Measurements from ENCODE around the gene GNGT1.
A peak's percentile ranks its signal among the peaks of the same experiment; 100 is the strongest.

GNGT1 gene

DNA sequence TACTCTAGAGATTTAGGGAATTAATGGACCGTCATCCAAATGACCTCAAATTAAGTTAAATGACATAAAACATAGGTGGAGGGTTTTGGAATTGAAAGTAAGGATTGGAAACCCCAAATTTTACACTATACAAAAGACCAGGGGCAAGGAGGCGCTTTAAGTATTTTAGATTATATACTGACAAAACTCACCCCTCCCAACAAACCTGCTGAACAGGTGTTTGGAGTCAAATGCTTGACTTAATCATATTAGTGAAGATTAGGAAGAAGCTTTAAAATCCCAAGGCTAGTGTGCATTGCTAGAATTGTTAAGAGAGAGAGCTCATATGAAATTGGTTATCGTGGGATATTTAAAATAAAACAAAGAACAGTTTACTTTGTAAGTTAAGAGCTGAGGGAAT is at the start of gene GNGT1:
GNGT1 (plus strand) TSS at position 301 of the 400 bp plus-strand sequence. CDS start 180 bp downstream, outside the sequence.
- DNase-seq = no peak

DNA sequence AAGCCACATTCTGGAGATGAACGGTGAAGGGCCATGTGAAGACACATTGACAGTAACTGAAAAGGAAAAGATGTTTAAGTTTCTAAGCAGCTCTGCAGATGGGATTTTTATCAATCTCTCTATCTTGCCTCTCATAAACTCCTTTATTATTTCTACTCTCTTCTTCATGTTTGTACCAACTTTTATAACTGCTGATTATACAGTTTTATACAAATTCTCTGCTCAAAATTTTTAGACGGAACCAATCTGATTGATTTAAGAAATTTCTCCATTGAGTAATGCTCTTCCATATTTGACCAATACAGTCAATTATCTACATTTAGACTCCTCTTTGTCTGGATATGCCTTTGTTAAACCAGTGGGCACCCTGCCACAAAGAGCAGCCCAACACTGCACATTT is 47.5 kb upstream of the GNGT1 start:
- no peak for DNase-seq

DNA sequence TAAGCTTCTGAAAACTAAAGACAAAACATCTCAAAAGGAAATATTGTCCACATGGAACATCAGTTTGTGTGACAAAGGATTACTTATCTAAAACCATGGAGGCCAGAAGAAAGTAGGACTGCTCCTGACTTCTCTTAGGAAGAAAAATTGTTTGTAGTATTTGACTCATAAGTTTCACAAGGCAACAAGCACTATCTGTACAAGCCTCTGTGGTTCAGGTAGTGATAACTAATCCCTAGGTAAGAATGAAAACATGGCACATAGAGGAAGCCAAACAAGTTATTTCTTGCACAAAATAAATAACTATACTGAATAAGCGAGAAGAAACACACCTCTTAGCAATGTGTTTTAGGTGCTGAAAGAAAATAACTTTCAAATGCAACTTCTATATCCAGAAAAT is 46.1 kb upstream of the GNGT1 start:
- DNase-seq = no peak

DNA sequence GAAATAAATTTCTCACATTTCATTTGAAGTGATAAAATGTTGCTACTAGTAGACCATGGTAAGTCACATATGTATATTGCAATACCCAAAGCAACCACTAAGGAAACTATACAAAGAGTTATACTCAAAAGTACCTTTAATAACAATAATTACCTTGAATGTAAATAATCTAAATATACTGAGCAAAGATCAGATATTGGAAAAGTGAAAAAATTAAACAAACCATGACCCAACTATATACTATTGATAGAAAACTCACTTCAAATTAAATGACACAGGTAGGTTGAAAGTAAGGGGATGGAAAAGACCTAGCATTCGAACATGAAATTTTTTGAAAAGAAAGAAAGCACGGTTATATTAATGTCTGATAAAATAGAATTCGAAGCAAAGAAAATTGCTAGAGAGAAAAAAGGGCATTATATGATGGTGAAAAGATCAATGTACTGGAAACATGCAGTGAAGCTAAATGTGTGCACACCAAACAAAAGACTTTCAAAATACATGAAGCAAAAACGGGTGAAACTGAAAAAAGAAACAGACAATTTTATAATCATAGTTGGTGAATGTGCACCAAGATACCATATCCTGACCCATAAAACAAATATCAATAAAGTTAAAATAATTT is 44.9 kb upstream of the GNGT1 start:
- no peak for DNase-seq

DNA sequence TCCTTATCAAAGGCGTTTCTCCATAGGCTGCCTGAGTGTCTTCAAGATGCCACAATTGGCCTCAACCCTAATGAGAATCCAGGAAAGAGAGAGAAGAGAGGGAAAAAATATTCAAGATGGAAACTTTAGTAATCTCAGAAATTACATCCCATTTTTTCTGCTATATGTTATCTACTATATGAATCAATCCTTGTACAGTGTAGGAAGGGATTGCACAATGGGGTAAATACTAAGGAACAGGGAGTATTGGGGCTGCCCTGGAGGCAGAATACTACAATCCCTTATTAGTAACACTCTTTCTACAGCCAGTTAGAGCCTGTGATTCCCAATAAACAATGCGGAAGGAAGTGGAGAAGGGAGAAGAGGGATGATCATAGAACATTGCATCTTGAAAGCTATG is 43.7 kb upstream of the GNGT1 start:
- no peak for DNase-seq

DNA sequence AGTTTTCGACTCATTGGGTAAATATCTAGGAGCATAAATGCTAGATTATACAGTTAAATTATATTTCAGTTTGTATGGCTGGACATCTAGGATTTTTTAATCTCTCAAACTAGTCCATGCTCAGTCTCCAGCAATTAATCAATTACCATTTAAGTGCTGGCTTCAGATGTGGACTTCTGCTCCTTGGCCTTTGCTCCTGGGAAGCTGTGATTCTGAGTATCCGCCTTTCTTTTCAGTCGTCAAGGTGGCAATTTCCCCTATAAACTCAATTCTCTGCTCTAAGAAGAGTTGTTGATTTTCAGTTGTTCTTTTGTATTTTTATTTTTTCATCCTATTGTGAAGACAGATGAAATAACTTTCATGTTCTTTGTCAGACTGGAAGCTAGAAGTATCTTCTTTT is 39.5 kb upstream of the GNGT1 start:
- DNase-seq = no peak

DNA sequence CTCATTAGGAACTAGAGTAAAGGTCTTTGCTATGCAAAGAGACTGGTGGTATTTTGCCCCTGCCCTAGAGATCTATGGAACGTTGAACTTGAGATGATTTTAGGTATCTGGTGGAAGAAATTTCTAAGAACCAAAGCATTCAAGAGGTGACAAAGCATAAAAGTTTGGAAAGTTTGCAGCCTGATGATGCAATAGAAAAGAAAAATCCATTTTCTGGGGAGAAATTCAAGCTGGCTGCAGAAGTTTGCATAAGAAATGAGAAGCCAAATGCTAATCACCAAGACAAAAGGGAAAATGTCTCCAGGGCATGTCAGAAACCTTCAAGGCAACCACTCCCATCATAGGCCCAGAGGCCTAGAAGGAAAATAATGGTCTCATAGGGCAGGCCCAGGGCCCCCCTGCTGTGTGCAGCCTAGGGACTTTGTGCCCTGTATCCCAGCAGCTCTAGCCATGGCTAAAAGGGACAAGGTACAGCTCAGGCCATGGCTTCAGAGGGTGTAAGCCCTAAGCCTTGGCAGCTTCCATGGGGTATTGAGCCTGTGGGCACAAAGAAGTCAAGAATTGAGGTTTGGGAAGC is 32.3 kb upstream of the GNGT1 start:
- DNase-seq = no peak

DNA sequence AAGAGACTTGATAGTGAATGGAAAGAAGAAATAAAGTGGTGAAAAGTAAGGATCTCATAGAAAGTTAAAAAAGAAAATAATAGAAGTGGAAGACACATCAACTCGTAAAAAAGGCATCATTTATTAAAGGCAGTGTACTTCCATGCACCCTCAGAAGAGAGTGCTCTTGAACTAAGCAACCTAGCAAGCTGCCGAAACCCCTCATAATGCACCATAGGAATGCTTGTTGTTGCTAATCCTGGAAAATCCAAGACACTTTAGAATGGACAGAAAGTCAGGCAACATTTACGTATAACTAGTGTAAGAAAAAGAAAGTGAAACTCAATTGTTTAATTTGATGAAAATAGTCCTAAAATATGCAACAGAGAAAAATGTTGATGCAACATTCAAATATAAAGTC is 28.6 kb upstream of the GNGT1 start:
- no peak for DNase-seq

DNA sequence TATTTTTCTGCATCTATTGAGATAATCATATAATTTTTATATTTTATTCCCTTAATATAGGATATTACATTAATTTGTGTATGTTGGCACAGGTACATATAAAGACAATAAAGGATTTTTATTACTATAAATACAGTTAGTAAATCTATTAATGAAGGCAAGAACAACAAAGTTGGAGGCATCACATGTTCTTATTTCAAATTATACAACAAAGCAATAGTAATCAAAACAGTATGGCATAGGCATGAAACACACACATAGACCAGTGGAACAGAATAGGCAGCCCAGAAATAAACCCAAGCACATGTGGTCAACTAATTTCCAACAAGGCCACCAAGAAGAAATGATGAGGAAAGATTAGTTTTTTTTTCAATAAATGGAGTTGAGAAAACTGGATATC is 27.0 kb upstream of the GNGT1 start:
- no peak for DNase-seq

DNA sequence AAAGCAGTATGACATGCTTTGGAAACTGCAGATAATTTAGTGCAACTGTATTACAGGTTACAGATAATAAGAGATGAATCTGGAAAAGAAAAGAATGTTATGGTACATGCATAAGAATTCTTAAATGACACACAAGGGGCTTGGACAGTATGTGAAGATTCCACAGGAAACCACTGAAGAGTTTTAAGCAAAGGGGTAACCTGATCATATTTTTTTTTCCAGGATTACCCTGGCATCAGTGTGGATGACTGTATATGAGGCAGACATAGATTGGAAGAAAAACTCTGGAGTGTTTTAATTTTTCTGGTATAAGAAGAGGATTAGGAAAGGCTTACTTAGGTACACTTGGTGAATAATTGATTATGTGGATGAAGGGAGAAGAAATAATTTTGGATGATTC is 23.9 kb upstream of the GNGT1 start:
- DNase-seq = no peak

DNA sequence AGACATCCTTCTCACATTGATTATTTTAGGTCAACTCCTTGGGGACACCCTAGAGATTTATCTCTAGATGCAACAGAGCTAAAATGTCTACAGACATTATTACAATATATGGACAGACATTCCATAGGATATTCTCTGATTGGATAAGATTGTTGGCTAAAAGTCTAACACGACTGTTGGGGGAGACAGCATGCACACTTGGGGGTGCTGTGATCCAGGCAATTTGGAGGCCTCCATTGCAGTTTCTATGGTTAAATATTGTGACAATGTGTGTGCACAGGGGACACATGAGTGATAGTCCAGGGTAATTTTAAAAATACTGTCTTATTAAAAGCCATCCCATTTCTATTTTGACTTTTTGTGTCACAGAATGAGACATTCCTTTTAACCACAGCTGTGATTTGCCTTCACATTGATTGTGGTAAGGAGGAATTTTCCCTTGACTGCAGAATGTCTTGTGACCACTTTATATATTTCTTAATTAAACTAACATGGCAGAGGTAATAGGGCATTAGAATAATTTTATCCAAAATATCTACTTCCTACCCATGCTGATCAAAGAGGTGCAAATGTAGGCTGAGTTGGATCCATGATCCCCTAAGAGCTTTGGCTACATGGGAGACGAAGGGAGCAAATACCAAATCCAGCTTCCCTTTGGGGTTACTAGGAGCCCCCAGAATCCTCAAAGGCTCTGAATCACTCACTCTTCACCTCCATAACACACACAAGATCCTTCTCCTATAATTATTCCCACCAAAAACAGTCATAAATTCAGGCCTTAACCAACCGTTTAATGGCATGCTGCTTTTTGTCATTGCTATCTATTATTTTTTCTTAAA is 23.1 kb upstream of the GNGT1 start:
- DNase-seq = no peak

DNA sequence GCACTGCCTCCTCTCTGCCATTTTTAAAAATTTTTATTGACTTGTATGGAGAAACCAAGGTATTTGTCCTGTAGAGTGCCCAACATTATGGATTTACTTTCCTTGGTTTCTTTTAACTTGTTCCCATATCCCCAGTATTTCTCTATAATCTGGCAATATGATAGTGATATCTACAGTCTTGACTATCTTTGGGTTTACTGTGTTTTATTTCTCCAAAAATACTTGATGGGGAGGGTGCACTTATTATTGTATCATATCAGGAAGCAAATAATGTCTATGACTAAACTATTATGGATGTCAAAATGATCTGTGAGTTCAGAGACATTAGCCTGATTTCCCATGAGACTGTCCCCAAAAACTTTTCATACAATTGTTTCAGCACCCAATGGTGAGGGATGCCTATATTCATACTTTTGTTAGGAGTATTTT is 22.4 kb upstream of the GNGT1 start:
- DNase-seq = no peak

DNA sequence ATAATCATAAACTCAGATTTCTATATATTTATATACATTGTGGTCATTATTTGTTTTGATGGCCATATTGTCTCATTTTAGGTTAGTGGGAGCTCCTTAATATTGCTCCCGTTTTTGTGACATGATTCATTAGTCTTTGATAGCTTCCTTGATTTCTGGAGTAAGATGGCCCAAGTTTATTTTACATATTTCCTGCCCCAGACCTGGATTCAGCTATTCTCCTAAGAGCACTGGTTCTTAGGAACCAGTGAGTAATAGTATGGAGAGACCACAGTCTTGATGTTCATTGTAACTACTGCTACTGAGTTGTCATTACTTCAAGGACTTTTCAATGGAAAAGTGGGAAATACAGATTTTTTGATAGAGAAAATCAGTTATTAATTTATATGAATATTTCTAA is 21.8 kb upstream of the GNGT1 start:
- DNase-seq = no peak

DNA sequence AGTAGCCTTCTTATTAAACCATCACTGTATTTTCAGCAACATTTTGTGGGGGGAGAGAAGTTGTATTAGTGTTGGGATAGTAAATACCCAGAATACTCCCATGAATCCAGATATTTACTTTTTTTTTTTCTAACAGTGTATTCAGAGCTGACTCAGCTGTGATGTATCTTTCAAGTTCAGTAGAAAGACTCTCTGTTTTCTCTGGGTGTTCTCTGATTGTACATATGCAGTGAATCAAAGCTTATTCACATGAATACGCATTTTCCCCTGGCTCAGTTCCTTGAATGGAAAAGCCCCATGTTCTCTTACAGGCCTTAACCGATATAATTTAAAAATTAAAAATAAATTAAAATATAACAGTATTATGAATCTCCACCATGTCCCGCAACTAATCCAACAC is 17.1 kb upstream of the GNGT1 start:
- DNase-seq = no peak

DNA sequence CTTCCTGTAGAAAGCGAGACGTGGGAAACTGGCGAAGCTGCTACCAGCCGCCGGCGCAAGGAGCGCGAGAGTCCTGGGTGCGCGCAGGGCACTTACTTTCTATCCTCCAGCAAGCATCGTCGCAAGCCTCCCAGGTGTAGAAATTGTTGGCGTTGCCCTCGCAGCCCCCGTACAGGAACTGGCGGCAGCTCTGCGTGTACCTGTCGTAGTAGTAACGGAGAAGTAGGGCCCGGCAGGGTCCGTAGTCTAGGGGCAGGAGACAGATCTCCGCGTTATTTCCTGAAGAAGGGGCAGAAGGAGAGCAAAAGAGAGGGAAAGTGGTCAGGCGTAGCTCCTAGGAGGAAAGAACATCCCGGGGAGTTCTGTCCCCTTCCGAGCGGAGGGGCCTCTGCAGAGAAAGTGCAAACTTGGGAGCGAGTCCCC is 16.3 kb upstream of the GNGT1 start:
- DNase-seq = peak; percentile 43

DNA sequence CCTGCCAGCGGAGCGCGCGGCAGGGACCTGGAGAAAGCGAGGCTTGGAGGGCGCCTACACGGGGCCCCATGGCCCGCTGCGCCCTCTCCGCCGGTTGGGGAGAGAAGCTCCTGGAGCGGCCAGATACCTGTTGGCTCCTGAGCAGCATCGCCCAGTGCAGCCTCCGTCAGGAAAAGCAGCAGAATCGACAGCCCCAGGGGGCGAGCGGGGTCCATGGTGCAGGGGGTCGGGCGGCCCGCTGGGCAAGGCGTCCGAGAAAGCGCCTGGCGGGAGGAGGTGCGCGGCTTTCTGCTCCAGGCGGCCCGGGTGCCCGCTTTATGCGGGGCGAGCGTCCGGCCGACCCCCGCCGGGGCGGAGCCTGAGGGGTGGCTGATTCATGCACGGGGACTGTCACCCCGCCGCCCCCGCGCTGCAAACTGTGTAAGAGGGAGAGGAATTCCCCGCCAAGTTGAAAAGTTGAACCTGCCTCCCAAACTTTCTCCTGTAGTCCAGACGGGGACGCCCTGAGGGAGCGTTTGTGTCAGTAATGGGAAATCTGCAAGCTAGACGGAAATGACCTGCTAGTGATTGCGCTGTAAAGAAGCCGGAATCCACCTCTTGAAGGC is 15.8 kb upstream of the GNGT1 start, which contains the start of gene TFPI2:
TFPI2 (minus strand) TSS at position 290 of the 605 bp plus-strand sequence; CDS start at position 215, 75 bp downstream.
- no peak for DNase-seq

DNA sequence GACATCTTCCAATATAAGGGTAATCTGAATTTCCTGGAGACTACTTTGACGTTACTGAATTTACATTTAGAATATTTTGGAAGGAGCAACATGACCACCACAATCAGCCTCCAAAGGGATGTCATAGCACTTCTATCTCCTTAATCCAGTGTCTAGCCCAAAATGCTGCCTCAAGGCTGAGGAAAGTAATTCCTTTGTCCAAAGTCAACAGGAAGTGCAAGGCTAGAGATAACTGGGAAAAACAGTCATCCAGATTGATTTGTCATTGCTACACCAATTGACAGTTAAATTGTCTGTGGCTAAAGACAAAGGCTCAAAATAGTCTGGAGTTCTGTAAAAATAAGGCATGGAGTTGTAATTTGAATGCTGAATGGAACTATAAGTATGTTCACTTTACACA is 11.9 kb upstream of the GNGT1 start:
- no peak for DNase-seq

DNA sequence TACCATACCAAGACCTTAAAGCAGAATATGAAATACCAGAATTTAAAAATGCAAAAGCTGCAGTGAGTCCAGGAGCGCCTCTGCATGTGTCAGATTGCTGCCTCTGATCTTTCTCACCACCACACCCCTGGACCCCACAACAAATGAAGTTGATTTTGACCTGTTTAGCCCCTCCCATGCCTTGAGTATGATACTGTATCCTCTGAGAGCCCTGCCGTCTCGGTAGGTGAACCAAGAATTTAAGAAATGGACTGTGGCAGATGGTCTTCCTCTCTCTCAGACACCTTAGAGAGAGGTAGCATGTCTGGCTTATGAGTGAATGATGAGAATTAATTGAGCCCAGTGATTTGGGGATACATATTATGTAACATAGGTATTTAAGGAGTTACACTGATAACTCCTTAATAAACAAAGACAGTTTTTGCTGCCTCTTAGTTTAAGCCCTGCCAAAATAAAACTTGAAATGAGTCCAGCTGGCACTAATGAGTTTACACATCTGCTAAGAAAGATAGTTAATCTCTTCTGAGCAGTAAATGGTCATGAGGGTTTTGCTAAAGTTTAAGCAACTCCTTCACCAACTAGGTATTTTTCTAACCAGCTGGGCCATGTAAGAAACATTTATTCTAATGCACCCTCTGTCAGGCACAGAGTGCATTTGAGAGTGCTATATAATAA is 11.3 kb upstream of the GNGT1 start:
- no peak for DNase-seq

DNA sequence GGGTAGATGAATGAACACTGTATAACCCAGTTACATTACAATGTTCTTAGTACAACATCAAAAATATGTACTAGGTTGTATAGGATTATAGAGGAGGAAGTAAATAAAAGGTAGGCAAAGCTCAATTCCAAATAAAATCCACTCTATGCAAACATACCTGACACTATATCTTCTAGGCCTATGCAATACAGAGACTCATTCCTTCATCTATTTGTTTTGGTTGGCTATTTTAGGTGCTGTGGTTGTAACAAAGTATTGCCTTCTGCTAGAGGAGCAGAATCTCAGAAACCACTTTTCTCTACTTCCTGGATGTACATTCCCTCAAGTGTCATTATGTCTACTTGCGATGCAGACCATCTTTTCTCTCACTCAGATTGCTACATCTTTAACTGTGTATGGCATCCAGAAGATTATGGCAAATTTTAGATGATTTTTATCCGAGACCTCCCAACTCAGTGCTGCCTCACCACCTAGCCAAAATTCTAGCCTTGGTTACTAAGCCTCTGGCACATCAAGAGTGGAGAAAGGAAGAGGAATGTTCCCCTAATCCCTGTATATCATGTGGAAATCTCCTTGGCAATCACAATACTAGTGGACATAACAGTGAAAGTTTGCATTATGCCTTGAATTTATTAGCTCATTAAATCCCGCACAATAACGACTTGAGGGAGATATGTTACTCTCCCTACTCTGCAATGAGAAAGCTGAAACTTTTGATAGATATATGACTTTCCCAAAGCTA is 10.3 kb upstream of the GNGT1 start:
- DNase-seq = no peak

DNA sequence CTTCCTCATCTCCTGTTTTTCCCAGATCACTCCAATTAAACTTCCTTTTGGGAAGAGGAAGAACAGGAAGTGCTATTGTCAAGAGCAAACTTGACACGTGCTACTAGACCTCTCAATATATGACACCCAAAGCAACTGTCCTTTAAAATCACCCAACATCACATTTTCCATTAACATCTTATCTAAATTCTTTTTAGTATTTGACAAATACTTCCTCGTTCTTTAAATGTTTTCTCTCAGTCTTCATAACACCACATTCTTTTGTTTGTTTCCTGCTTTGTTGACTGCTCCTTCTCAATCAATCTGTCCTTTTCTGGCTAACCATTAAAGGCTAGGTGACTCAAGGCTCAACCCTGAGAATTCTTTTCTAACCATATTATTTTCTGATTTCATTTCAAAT is 8.7 kb upstream of the GNGT1 start:
- no peak for DNase-seq

DNA sequence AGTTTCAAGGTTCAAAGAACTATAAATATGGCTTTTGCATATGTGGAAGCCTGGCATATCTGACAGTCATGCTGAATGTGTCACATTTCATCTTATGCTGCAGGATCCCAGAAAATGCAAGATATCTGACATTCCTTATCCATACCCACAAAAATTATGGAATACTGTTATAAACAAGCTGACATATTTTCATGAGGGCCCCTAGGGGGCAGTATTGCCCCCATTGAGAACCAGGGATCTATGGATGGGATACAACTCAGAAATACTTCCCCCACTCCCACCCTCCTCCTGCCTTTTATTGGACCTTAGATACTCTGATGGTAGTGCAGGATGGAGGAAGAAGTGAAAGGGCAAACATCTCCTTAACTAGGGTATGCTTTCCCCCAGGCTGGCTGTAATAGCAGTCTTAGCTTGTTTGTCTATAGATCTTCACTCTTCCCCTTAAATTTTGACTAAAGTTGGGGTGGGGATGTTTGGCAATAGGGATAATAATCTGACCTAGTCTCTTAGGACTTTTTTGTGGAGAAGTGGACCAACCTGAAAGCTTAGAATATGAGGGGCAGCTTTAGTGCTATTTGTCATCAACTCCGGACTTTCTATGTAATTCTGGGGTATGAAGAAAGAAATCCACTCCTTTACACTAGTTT is 3.5 kb upstream of the GNGT1 start:
- DNase-seq = no peak

Data from DMS79 treated with DMSO at 0.1 percent for 48 hours (cell line).